NAMALWA (cell line): ENCODE results near the gene DDX49.

Experiments
- DNase-seq: peaks from one replicate; pipeline ENCODE4 v3.0.0-alpha.2; 2015; ENCODE audit warnings: low spot score

DDX49 gene, protein sequence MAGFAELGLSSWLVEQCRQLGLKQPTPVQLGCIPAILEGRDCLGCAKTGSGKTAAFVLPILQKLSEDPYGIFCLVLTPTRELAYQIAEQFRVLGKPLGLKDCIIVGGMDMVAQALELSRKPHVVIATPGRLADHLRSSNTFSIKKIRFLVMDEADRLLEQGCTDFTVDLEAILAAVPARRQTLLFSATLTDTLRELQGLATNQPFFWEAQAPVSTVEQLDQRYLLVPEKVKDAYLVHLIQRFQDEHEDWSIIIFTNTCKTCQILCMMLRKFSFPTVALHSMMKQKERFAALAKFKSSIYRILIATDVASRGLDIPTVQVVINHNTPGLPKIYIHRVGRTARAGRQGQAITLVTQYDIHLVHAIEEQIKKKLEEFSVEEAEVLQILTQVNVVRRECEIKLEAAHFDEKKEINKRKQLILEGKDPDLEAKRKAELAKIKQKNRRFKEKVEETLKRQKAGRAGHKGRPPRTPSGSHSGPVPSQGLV

DNA sequence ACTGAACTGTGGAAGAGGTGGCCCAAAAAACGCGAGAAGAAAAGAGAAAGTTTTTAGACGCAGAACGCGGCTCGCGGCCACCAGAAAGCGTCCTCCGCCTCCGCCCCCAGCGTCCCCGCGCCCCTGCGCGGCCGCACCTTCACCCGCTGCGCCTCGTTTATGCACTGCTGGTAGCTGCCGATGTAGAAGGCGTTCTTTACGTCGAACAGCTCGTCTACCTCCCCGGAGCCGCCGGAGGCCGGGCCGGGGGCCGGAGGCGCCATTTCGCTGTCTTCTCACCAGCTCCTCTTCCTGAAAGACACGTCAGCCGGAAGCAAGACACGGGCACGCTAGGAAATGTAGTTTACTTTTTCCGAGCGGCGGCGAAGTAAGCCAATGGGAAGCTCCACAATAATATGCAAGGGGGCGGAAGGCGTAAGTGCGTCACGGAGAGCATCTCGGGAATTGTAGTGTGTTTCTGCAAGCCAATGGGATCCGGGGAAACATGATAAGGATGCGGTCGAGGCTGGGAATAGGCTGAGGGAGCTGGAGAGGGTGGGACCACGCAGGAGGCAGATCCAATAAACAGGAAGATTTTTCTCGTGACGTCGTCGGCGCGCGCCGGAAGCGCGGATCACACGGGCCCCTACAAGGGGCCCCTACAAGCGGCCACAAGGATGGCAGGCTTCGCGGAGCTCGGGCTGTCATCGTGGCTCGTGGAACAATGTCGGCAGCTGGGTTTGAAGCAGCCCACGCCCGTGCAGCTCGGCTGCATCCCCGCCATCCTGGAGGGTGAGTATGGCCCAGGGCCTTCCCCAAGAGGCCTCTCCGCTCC, at the start of gene DDX49, which contains the start of gene COPE:
Gene DDX49, plus strand, starts transcription at position 630 of the 814 bp plus-strand sequence. Its CDS starts 27 bp downstream, at position 657.
Gene COPE, minus strand, starts transcription at position 302 of the 814 bp plus-strand sequence. Its CDS starts 39 bp downstream, at position 263.
- DNase-seq = peak; percentile 100

- no peak for DNase-seq
Observed at GRCh38 chr19:18869781-18870530, 49.6 kb upstream of the DDX49 start.

GRCh38 chr19:18870531-18871172, 48.9 kb upstream of the DDX49 start:
- no peak for DNase-seq

- DNase-seq = no peak
Observed at GRCh38 chr19:18871543-18871942, 48.0 kb upstream of the DDX49 start.

- no peak for DNase-seq
Observed at GRCh38 chr19:18875726-18876125, 43.8 kb upstream of the DDX49 start.

DNA sequence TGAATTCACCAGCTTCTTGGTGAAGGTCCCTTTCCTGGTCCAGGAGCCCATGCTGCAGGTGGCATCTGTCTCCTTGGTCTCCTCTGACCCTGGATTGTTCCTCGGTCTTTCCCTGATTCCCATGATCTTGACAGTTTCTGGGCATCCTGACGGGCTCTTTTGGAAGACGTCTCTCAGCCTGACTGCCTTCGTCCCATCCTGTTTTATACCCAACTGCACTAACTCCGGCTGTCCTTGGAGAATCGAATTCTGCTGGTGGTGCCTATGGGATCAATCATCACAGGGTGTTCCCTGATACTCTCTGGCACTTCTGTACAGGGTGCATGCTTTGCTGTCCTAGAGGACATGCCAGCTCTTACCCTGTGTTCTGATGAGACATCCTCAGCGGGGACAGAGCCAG, 42.6 kb upstream of the DDX49 start:
- DNase-seq = no peak

GRCh38 chr19:18878058-18878797, 41.3 kb upstream of the DDX49 start:
- DNase-seq = no peak

DNA sequence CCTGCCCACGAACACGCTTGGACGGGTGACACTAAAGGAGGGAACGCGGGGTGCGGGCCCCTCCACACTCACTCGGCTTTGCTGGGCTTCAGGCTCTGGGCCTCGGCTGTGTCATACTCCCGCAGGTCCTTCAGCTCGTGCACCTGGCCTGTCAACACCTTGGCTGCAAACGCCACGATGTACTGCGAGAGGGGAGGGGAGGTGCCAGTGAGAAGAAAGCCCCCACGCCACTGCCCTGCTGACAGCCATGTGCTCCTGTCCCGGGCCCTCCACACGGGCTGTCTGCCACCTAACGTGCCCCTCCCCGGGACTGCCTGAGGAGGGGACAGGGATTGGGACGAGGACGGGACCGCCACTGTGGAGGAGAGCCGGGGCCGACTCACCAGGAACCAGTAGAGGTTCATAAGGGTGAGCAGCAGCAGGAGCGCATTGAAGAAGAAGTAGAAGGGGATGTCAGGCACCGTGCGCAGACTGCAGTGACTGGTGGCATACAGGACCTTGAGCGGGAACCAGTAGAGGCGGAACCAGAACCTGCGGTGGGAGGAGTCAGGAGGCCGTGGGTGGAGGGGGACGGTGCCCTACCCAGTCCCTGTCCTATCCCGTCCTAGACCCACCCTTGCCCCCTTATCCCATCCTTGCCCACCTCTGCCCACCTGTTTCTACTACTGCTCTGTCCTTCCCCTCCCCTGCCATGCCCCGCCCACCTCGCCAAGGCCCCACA, 40.5 kb upstream of the DDX49 start:
- DNase-seq = peak; percentile 42

DNA sequence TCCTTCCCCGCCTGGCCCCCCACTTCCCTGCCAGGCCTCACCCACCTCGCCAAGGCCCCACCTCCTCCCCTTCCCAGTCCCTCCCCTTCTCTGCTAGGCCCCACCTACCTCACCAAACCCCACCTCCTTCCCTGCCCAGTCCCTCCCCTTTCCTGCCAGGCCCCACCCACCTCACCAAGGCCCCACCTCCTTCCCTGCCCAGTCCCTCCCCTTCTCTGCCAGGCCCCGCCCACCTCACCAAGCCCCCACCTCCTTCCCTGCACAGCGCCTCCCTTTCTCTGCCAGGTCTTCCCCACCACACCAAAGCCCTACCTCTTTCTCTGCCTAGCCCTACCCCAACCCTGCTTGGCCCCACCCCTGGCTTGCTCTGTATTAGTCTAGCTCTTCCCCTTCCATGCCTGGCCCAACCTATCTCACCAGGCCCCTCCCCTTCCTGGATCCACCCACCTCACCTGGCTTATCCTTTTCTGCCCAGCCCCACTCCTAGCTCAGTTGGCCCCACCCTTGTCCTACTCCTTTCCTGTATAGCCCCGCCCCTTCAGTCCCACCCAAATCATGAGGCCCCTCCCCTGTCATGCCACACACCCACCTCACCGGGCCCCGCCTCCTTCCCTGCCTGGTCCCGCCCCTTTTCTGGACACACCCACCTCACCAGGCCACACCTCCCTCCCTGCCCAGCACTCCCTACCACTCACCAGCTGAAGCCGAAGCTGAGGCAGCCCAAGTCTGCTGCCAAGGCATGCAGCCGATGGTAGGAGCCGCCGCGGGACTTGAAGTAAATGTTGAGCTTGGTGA, 39.7 kb upstream of the DDX49 start:
- DNase-seq = peak; percentile 94

GRCh38 chr19:18881491-18881890, 38.0 kb upstream of the DDX49 start:
- DNase-seq = no peak

- DNase-seq = peak; percentile 52
Observed at GRCh38 chr19:18883526-18884304, 35.8 kb upstream of the DDX49 start.

DNA sequence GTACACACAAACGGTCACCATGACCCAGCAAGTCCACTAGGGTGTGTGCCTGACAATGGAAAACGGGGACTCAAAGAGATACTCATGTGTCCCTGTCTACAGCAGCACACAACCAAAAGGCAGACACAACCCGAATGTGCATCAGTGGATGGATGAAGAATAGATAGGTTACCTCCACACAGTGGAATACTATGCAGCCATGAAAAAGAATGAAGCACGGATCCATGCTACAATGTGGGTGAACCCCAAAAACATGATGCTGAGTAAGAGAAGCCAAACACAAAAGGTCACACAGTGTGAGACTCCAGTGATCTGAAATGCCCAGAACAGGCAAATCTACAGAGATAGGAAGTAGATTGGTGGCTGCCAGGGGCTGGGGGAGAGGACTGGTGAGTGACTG, 32.5 kb upstream of the DDX49 start:
- DNase-seq = no peak

GRCh38 chr19:18889949-18890745, 29.4 kb upstream of the DDX49 start:
- no peak for DNase-seq

DNA sequence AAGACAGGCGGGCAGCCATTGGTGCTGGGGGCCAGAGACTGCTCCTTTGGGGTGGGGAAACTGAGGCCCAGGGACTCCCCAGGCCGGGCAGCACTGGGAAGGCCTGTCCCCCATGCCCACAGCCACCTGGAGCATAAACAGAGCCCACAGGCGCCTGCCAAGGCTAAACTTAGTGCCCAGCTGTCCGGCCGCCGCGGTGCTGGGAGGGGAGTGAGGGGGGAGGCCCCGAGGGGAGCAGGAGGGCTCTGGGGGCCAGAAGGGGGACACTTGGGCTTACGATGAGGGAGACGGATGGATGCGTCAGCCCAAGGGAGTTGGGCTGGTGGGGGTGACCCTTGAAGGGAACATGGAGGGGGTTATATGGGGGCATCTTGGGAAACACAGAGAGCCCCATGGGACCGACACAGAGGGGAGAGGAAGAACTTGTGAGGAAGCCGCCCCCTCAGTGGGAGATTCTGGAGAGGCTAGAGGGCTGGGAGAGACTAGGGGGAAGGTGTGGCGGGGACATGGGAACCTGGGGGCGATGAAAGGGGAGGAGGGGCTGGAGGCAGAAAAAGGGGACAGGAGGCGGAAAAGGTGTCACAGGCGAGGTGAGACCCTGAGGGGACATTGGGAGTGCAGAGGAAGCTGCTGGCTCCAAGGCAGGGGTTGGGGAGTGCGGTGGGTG, 25.8 kb upstream of the DDX49 start:
- no peak for DNase-seq

DNA sequence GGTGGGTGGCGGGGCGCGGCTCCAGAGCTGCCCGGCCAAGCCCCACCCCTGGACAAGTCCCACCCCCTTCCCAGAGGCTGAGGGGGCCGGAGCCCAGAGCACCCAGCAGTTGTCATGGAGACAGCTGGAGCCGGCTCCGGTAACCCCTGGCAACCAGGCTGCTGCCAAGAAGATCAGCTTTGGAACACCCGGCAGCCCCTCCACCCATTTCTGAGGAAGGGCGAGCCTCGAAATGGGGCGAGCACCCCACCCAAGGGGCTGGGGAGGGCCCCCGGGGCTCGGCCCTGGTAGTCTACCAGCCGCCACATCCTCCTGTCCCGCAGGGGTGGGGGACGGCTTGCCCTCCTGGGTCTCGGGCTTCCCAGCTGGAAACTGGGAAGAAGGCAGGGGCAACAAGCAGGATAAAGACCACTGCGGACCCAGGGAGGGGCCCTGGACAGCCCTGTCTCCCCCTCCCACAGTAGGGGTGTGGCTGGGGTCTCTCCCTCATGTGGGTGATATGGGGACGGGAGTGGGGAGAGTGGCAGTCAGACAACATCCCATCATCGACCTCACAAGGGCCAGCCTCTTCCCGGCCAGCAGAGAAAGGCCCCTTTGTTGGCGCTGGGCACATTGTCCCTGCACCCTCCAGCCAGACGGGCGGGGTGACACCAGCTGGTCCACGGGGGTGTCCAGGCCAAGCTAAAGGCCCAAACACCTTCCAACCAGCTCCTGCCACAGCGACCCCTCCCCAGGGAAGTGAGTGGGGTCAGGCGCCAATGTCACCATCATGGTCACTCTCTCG, 25.1 kb upstream of the DDX49 start:
- DNase-seq = no peak
